HG03565 (cell line): ENCODE results near the gene TRPV2.

Source experiments
- ATAC-seq: cut with Tn5 transposase; IDR thresholded peaks from one replicate; pipeline ENCODE4 v1.9.1; 2021; ENCODE audit warnings: mild to moderate bottlenecking, moderate library complexity; ENCODE audit not compliant: unreplicated experiment

The TRPV2 gene

GRCh38 chr17:16406742-16407674 is 8.4 kb upstream of the TRPV2 start:
- no peak for ATAC-seq

- ATAC-seq = peak; percentile 81
These were observed 7.3 kb upstream of the TRPV2 start for GRCh38 chr17:16407911-16408588.

GRCh38 chr17:16417399-16417798 is 2.0 kb downstream of the TRPV2 start:
- no peak for ATAC-seq

DNA sequence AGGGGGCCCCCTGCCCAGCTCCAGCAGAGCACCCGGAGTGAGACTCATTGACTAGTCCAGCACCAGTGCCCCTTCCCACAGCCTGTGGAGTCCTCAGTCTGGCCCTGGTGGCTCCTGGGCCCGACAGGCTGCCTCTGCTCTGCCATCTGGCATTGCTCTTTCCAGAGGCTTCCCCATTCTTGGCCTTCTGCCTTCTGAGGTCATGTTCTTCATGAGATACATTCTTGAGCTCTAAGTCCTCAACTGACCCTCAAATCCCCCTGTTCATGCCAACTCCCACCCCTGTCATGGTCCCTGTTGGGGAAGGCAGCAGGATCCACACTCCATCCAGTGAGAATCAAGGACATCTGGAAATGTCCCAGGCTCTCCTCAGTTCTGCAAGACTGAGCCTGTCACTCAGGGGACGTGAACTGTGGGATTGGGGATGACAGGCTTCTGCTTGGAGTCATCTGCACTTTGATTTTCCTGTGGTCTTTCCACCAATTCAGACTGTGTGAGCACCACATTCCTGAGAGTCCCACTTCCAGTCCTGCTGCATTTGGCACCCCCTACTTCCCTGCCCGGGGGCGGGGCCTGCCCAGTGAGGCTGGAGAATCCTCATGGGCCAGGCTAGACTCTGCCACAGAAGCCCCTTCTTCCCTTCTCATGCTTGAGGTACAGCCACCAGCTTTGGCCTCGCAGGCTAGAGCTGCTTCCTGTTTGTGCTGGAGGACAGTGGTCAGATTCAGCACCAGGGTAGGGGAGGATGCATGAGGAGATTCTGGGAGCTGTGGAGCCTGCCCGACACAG is 2.7 kb downstream of the TRPV2 start:
- ATAC-seq = no peak

DNA sequence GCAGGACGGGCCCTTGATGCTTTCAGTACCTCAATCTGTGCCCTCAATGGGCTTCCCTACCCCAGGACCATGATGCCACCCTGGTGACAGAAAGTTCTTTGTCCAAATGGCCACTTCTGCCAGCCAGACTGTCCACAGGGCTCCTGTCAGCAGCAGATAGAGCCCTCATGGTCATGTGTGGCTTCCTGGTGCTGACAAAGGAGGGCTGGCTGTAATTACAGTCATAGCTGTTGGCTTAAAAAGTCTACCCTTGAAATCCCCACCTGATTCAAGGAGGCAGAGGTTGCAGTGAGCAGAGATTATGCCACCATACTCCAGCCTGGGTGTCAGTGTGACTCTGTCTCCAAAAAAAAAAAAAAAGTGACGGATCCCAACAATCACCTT is 3.3 kb downstream of the TRPV2 start:
- ATAC-seq = no peak

DNA sequence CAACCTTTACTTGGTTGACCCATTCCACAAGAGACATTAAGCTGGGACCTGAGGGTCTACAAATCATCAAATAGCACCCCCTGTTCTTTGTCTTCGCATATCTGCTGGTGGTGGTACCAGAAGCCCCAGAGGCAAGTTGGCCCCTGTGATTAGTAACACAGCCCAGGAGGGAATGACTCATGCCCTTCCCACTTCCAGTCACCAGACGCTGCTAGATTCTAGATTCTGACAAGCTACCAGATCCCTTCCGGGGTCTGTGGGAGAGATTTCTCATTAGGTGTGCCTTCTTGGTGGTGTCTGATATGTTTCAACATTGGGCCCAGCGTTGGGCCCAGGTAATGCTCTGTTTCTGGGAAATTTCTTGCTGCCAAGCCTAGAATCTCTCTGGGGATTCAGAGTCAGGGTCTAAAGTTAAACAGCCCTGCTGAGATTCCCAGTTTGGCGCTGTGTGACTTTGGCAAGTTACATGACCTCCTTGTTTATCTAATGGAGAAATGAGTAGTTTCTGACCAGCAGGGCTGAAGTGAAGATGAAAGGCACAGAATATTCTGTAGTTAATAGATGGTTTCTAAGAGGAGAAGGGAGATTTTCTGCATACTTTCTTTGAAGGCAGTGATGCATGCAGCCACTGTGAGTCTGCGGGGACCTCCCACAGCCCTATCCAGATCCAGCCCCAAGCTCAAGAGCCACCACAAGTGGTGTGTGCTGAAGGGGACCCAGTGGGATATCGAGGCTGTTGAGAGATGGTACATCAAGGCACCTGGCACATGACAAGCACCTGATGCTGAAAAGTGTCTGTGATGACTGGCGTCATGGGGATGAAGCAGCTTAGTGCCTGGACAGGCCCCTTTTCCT is 3.9 kb downstream of the TRPV2 start:
- ATAC-seq = peak; percentile 34

GRCh38 chr17:16419929-16420271 is 4.5 kb downstream of the TRPV2 start:
- ATAC-seq = peak; percentile 2

- ATAC-seq = no peak
These were observed 7.0 kb downstream of the TRPV2 start for GRCh38 chr17:16422416-16422815.

DNA sequence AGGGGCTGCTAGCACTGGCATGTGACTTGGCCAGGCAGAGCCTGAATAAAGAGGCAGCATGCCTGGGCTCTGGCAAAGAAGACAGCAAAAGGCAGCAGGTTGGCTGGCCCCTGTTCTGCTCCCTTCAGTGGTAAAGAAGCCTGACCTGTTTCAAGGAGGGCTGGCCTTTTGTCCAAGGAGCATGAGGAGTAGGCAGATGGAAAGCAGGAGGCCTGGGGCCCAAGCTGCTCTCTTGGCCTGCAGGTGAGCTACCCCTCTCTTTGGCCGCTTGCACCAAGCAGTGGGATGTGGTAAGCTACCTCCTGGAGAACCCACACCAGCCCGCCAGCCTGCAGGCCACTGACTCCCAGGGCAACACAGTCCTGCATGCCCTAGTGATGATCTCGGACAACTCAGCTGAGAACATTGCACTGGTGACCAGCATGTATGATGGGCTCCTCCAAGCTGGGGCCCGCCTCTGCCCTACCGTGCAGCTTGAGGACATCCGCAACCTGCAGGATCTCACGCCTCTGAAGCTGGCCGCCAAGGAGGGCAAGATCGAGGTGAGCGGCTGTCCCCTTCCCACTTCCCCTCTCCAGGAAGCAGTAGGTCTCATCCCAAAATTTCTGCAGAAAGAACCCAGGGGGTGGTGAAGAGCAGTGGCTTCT is 8.0 kb downstream of the TRPV2 start:
- no peak for ATAC-seq

DNA sequence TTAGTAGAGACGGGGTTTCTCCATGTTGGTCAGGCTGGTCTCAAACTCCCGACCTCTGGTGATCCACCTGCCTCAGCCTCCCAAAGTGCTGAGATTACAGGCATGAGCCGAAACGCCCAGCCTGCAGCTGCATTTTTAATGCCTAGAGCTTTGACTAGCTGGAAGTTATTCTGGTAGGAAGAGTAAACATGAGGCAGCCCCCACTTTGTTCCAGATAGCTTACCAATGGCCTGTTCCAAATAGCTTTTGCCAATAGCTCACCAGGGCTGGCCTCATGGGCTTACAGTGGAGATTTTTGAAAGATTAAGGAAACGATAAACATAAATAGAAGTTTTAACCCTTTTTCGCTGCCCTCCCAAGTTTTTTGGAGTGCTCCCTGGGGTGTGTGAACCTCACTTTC is 9.8 kb downstream of the TRPV2 start:
- ATAC-seq = no peak

GRCh38 chr17:16425698-16426659 is 10.6 kb downstream of the TRPV2 start:
- no peak for ATAC-seq

DNA sequence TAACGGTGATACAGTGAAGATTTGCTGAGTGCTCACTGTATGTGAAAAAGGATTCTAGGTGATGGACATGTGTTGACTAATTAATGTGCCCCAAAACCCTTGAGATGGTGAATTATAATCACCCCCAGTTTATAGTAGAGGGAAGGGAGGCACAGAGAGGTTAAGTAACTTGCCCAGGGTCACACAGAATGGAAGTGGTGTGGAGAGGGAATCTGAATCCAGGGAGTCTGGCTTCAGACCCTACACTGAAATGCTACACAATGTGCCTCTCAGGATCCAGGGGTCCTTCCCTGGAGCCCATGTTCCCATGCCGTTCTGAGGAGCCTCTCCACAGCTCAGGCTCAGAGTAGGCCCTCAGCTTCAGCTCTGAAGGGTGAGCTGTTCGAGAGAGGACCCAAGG is 11.6 kb downstream of the TRPV2 start:
- ATAC-seq = no peak

- no peak for ATAC-seq
These were observed 12.9 kb downstream of the TRPV2 start for GRCh38 chr17:16428098-16428882.

DNA sequence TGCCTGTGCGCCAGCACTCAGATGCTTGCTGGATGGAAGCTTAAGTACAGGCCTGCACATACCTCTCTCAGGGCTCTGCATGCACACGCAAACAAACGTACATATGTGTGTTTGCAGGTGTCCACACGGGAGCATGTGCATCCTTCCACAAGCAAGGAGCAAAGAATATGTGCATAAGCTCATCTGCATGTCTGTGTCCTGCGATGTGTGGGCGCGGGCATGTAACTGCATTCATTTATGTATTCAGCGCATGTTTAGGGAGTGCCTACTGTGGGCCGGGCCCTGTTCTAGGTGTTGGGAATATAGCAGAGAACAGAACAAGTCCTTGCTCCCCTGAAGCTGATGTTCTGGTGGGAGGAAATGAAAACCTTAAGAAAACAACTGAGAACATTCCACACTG is 13.7 kb downstream of the TRPV2 start:
- no peak for ATAC-seq

DNA sequence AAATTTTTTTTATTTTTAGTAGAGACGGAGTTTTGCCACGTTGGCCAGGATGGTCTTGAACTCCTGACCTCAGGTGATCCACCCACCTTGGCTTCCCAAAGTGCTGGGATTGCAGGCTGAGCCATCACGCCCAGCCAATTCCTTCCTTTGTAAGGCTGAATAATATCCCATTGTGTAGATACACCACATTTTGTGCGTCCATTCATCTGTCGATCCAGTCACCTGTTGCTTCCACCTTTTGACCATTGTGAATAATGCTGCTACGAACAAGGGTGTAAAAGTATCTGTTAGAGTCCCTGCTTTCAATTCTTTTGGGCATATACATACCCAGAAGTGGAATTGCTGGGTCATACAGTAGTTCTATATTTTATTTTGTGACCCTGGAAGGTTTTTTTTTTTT is 15.3 kb downstream of the TRPV2 start:
- no peak for ATAC-seq

DNA sequence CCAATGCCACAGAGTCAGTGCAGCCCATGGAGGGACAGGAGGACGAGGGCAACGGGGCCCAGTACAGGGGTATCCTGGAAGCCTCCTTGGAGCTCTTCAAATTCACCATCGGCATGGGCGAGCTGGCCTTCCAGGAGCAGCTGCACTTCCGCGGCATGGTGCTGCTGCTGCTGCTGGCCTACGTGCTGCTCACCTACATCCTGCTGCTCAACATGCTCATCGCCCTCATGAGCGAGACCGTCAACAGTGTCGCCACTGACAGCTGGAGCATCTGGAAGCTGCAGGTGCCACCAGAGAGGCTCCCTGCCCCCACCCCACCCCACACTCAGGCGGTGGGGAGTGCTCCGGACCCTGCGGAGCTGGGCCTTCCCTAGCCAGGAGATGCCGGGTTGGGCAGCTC is 16.6 kb downstream of the TRPV2 start:
- no peak for ATAC-seq

- no peak for ATAC-seq
These were observed 18.1 kb downstream of the TRPV2 start for GRCh38 chr17:16433514-16433913.

GRCh38 chr17:16434662-16435061 is 19.3 kb downstream of the TRPV2 start:
- ATAC-seq = no peak
